ENCODE measurements around the gene ASAP2.
"Not testable (repeated sequence)": the region's sequence is repeated elsewhere in the genome, so short reads cannot be mapped to it uniquely, and the experiment has no call there.

Gene ASAP2

DNA sequence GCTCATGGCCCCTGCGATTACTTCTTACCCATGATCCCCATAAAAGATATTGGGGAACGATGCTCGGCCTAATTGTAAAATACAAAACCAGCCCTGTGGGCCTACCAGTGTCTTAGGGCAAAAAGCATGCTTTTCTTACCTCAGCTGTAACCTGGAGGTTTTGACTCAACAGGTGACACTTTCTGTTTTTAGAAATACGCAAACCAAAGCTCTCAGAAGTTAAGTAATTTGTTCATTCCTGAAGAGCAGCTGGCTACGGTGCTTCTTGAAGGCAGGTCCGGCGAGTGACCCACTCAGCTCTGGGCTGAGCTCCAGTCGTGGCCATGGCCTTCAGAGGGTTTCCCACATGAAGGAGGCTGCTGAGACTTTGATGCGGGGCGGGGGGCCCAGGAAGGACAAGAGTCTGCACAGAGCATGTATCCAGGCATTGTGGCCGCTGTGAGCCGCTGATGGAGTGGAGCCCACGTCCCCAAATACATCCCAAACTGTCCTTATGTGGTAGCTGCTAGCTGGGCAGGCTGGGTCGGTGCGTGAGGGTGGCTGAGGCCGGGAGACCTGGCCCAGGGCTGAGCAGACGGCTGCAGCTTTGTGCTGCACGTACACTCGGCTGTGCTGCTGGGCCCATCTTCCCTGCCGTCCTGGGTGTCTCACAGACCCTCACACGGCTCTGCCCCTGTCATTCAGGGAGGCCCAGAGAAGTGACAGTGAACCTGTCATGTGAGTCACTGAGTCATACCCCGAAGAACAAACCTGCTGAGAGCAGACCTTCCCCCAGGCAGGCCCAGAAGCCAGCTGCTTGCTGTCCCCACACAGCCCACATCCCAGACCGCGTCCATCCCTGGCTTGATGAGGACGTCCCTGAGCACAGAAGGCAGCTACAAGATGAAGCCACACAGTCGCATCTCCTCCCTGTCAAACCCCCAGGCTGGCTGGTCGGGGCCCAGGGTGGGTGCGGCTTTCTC is 182.6 kb downstream of the ASAP2 start:
- H3K4me1 ChIP-seq (ENCODE audit: control insufficient read depth, insufficient read depth, low read length, poor library complexity, severe bottlenecking) = peaks cover 10% of the 10 kb centered on the region
- H3K4me3 ChIP-seq (ENCODE audit: extremely low read depth, insufficient read depth, low read length, poor library complexity, severe bottlenecking) = no peak overlapping the region
- H3K9me3 ChIP-seq (ENCODE audit: control insufficient read depth, low read length) = no peaks in the 10 kb centered on the region
- H3K27ac ChIP-seq (ENCODE audit: low read depth, low read length, severe bottlenecking) = no peak overlapping the region
- 90 to 92% methylated on average over 22 to 25 of the region's 28 CpGs for WGBS, 2 experiments (ENCODE audit: insufficient coverage in 2 of 2)
- H3K36me3 ChIP-seq (ENCODE audit: control insufficient read depth, insufficient read depth, low read length) = peaks cover 76% of the 10 kb centered on the region

GRCh38 chr2:9390151-9390850 is 183.7 kb downstream of the ASAP2 start:
- Histone ChIP-seq H3K27ac (ENCODE audit: low read depth, low read length, severe bottlenecking) (no peak overlapping the region), H3K36me3 (ENCODE audit: control insufficient read depth, insufficient read depth, low read length) (peaks cover 75% of the 10 kb centered on the region), H3K9me3 (ENCODE audit: control insufficient read depth, low read length) (no peaks in the 10 kb centered on the region), H3K4me1 (ENCODE audit: control insufficient read depth, insufficient read depth, low read length, poor library complexity, severe bottlenecking) (peaks cover 10% of the 10 kb centered on the region), H3K4me3 (ENCODE audit: extremely low read depth, insufficient read depth, low read length, poor library complexity, severe bottlenecking) (no peak overlapping the region)
- 95 to 97% methylated on average over 6 of the region's 7 CpGs for WGBS, 2 experiments (ENCODE audit: insufficient coverage in 2 of 2)

- no peak overlapping the region for H3K27ac ChIP-seq (ENCODE audit: low read depth, low read length, severe bottlenecking)
- H3K4me1 ChIP-seq (ENCODE audit: control insufficient read depth, insufficient read depth, low read length, poor library complexity, severe bottlenecking) = peaks cover 10% of the 10 kb centered on the region
- H3K36me3 ChIP-seq (ENCODE audit: control insufficient read depth, insufficient read depth, low read length) = peaks cover 72% of the 10 kb centered on the region
- H3K9me3 ChIP-seq (ENCODE audit: control insufficient read depth, low read length) = no peaks in the 10 kb centered on the region
- WGBS, 2 experiments (ENCODE audit: insufficient coverage in 2 of 2) = 93 to 94% methylated on average over 19 of the region's 19 CpGs
- no peak overlapping the region for H3K4me3 ChIP-seq (ENCODE audit: extremely low read depth, insufficient read depth, low read length, poor library complexity, severe bottlenecking)
Observed at GRCh38 chr2:9390991-9391390, 184.4 kb downstream of the ASAP2 start.

GRCh38 chr2:9391961-9392720 is 185.5 kb downstream of the ASAP2 start:
- 80 to 95% methylated on average over 9 to 11 of the region's 13 CpGs for WGBS, 2 experiments (ENCODE audit: insufficient coverage in 2 of 2)
- peak overlapping the region; percentile 53 for H3K27ac ChIP-seq (ENCODE audit: low read depth, low read length, severe bottlenecking)
- H3K4me1 ChIP-seq (ENCODE audit: control insufficient read depth, insufficient read depth, low read length, poor library complexity, severe bottlenecking) = peaks cover 10% of the 10 kb centered on the region
- no peaks in the 10 kb centered on the region for H3K9me3 ChIP-seq (ENCODE audit: control insufficient read depth, low read length)
- no peak overlapping the region for H3K4me3 ChIP-seq (ENCODE audit: extremely low read depth, insufficient read depth, low read length, poor library complexity, severe bottlenecking)
- peaks cover 75% of the 10 kb centered on the region for H3K36me3 ChIP-seq (ENCODE audit: control insufficient read depth, insufficient read depth, low read length)

DNA sequence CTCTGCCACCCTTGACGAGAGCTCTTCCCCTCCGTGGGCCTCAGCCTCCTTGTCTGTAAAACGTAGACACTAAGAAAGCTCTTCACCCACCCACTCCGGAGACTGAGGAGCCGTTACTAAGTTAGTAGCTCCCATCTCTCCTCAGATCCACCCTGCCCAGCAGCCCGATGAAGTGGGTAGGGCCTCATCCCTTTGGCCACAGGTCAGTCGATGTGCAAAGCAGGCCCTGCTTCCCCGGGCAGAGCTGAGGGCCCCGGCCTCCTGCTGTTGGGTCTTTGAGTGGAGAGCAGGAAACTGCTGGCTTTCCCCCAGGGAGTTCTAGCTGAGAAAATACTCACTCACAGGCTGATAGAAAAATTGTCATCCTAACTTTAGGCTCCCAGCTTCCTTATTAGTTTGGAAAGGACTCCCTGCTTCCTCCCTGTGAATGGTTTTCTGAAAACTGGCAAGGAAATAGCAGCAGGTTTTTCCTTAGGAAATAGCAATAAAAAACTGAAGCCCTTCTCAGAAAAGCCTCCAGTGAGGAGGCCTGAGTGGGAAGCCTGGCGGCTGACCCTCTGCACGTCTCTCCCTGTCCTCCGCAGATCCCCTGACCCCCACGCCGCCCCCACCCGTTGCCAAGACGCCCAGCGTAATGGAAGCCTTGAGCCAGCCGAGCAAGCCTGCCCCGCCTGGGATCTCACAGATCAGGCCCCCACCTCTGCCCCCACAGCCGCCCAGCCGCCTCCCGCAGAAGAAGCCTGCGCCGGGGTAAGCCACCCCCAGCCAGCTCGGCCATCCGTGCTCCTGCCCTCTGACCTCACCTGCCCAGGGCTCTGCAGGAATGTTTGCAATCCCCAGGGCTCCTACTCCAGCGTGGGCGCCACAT is 186.5 kb downstream of the ASAP2 start:
- Histone ChIP-seq H3K36me3 (ENCODE audit: control insufficient read depth, insufficient read depth, low read length) (peaks cover 70% of the 10 kb centered on the region), H3K4me1 (ENCODE audit: control insufficient read depth, insufficient read depth, low read length, poor library complexity, severe bottlenecking) (peaks cover 10% of the 10 kb centered on the region), H3K27ac (ENCODE audit: low read depth, low read length, severe bottlenecking) (peak overlapping the region; percentile 53), H3K9me3 (ENCODE audit: control insufficient read depth, low read length) (no peaks in the 10 kb centered on the region), H3K4me3 (ENCODE audit: extremely low read depth, insufficient read depth, low read length, poor library complexity, severe bottlenecking) (no peak overlapping the region)
- WGBS, 2 experiments (ENCODE audit: insufficient coverage in 2 of 2) = 58 to 63% methylated on average over 22 to 23 of the region's 28 CpGs

GRCh38 chr2:9394816-9395215 is 188.2 kb downstream of the ASAP2 start:
- H3K27ac ChIP-seq (ENCODE audit: low read depth, low read length, severe bottlenecking) = no peak overlapping the region
- WGBS, 2 experiments (ENCODE audit: insufficient coverage in 2 of 2) = 96 to 98% methylated on average over 15 of the region's 15 CpGs

DNA sequence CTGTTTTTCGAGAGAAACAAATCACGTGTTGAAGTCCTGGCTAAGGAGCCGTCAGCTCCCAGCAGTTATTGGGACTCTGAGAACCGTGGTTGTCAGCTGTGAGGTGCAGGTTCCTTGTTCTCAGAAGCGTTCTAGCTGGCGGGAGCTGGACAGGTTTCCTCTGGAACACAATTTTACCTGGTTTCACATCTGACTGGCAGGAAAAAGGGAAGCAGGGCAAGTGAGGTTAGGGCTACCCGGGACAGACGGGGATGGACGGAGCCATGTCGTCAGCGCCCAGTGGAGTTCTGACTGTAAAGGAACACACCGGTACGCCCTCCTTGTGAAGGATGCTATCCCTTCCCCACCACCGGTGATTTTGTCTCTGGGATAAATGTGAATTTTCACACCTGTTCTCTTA is 190.6 kb downstream of the ASAP2 start:
- Histone ChIP-seq H3K27ac (ENCODE audit: low read depth, low read length, severe bottlenecking) (no peak overlapping the region), H3K4me3 (ENCODE audit: extremely low read depth, insufficient read depth, low read length, poor library complexity, severe bottlenecking) (no peak overlapping the region), H3K36me3 (ENCODE audit: control insufficient read depth, insufficient read depth, low read length) (peaks cover 60% of the 10 kb centered on the region), H3K4me1 (ENCODE audit: control insufficient read depth, insufficient read depth, low read length, poor library complexity, severe bottlenecking) (peaks cover 10% of the 10 kb centered on the region), H3K9me3 (ENCODE audit: control insufficient read depth, low read length) (no peaks in the 10 kb centered on the region)
- 95 to 98% methylated on average over 12 to 13 of the region's 14 CpGs for WGBS, 2 experiments (ENCODE audit: insufficient coverage in 2 of 2)

More at GRCh38 chr2:9394816-9395215, 188.2 kb downstream of the ASAP2 start:
- H3K36me3 ChIP-seq (ENCODE audit: control insufficient read depth, insufficient read depth, low read length) = peaks cover 58% of the 10 kb centered on the region
- H3K4me3 ChIP-seq (ENCODE audit: extremely low read depth, insufficient read depth, low read length, poor library complexity, severe bottlenecking) = no peak overlapping the region
- H3K4me1 ChIP-seq (ENCODE audit: control insufficient read depth, insufficient read depth, low read length, poor library complexity, severe bottlenecking) = peaks cover 10% of the 10 kb centered on the region
- H3K9me3 ChIP-seq (ENCODE audit: control insufficient read depth, low read length) = no peaks in the 10 kb centered on the region

DNA sequence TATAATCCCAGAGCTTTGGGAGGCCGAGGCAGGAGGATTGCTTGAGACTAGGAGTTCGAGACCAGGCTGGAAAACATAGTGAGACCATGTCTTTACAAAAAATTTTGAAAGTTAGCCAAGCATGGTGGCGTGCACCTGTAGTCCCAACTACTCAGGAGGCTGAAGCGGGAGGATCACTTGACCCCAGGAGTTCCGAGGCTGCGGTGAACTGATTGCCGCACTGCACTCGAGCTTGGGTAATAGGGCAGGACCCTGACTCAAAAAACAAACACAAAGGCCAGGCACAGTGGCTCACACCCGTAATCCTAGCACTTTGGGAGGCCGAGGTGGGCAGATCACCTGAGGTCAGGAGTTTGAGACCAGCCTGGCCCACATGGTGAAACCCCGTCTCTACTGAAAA is 191.6 kb downstream of the ASAP2 start:
- not testable (repeated sequence) for H3K9me3 ChIP-seq (ENCODE audit: control insufficient read depth, low read length); H3K27ac ChIP-seq (ENCODE audit: low read depth, low read length, severe bottlenecking); H3K4me3 ChIP-seq (ENCODE audit: extremely low read depth, insufficient read depth, low read length, poor library complexity, severe bottlenecking); H3K4me1 ChIP-seq (ENCODE audit: control insufficient read depth, insufficient read depth, low read length, poor library complexity, severe bottlenecking)
- 93 to 97% methylated on average over 11 of the region's 11 CpGs for WGBS, 2 experiments (ENCODE audit: insufficient coverage in 2 of 2)
- peaks cover 70% of the 10 kb centered on the region for H3K36me3 ChIP-seq (ENCODE audit: control insufficient read depth, insufficient read depth, low read length)

DNA sequence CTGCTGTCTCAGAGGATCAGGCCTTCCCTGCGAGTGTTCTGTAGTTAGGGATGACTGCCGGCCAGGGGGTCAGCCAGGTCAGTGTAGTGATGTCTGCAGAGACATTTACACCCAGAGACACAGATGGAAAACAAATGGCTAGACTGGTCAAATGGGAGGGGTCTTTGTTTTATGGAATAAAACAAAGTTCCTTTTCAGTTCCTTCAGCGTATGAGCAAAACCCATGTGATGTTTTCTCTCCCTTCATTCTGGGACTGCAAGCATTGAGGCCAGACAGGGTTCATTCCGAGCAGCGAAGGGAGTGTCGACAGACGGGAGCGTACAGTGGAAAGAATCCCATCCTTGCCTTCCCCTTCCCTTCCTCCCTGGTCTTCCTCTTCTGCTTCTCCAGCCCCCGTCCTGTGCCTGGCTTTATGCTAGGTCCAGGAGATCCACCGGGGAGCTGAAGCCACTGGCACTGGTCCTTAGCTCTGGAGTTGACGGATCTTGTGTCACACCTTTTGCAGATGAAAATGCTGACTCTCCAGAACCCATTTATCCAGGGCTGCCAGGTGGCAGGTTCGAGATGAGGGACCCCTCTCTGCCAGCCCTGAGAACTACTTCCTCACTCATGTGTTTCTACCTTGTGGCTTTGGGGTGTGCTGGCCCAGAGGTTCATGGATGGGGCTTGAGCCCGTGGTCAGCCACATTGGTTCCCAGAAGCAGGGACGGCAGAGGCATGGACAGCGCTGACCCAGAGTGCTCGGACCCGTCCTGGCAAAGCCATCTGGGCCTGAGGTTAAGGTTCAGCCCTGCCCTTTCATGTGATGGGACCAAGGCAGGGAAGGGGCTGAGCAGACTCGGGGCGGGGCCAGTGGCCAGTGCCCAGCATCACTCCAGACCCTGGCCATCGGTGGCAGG is 192.5 kb downstream of the ASAP2 start:
- Histone ChIP-seq H3K9me3 (ENCODE audit: control insufficient read depth, low read length) (no peaks in the 10 kb centered on the region), H3K36me3 (ENCODE audit: control insufficient read depth, insufficient read depth, low read length) (peaks cover 73% of the 10 kb centered on the region), H3K27ac (ENCODE audit: low read depth, low read length, severe bottlenecking) (no peak overlapping the region), H3K4me3 (ENCODE audit: extremely low read depth, insufficient read depth, low read length, poor library complexity, severe bottlenecking) (no peak overlapping the region), H3K4me1 (ENCODE audit: control insufficient read depth, insufficient read depth, low read length, poor library complexity, severe bottlenecking) (no peaks in the 10 kb centered on the region)
- WGBS, 2 experiments (ENCODE audit: insufficient coverage in 2 of 2) = 91 to 96% methylated on average over 17 of the region's 20 CpGs

Data from mesodermal cell (in vitro differentiated cells).